Cardiac muscle cell (in vitro differentiated cells and primary cell): Measurements from ENCODE around the gene SSU72. TPM values are rescaled to one million over a fixed set of nuclear protein-coding genes. Genes with fewer than 3 reads are reported as not detected.

ENCODE experiments used
- DNase-seq, 2 donors: peaks; one replicate each; pipeline versions ENCODE4 v3.0.0 to v3.0.0-alpha.2; 2010 to 2017; ENCODE audit warnings: low read depth in 1 of 2, low spot score in 1 of 2
- H3K27ac ChIP-seq: fragments of 200-600 bp; sonication (generic); 2 replicates; pipeline ENCODE4 v1.5.1; 2016
- H3K27me3 ChIP-seq: fragments of 200-600 bp; sonication (generic); 2 replicates; pipeline ENCODE4 v1.6.0; 2016; ENCODE audit warnings: control low read depth
- H3K36me3 ChIP-seq: fragments of 200-600 bp; sonication (generic); 2 replicates; pipeline ENCODE4 v1.5.1; 2016; ENCODE audit warnings: control low read depth
- H3K4me1 ChIP-seq: fragments of 200-600 bp; sonication (generic); 2 replicates; pipeline ENCODE4 v1.8.1; 2017; ENCODE audit warnings: low read depth, mild to moderate bottlenecking, mixed run types
- H3K4me3 ChIP-seq: fragments of 200-600 bp; sonication (generic); 2 replicates; pipeline ENCODE4 v1.5.1; 2016; ENCODE audit warnings: mild to moderate bottlenecking
- H3K9me3 ChIP-seq: fragments of 200-600 bp; sonication (generic); 2 replicates; pipeline ENCODE4 v1.5.1; 2017; ENCODE audit warnings: low read depth, mild to moderate bottlenecking, control low read depth
- polyA plus RNA-seq: library from polyadenylated mRNA; unstranded; fragments of >200 nt; fragmentation: Nextera tagmentation; extraction: Ambion mirVana; gene quantifications from 2 replicates; pipeline ENCODE4 v1.2.1, GENCODE V29; 2016
- total RNA-seq: library from RNA; depleted of rRNA; stranded (reverse); fragments of >200 nt; gene quantifications from 2 replicates; pipeline ENCODE4 v1.2.3, GENCODE V29; 2016
- TF ChIP-seq, protein P1 (sequence below): IDR thresholded peaks from 2 replicates; pipeline ENCODE4 v1.5.1; 2012; ENCODE audit warnings: low read depth, mild to moderate bottlenecking, low read length

SSU72 gene
- total and polyA plus RNA-seq, 2 experiments from 2014 or later, result 97.3 to 202 TPM

DNA sequence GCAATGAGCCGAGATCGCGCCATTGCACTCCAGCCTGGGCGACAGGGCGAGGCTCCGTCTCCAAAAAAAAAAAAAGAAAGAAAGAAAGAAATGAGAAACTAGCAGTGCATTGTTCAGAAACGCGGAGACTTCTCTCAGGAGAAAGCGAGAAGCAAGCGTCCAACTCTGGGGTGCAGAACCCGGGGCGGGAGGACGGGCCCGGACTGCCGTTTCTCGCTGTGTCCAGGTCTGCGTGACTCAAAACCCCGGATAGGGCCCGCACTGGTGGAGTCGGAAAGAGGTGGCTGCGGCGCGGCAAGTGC, 40.2 kb upstream of the SSU72 start:
- peaks cover 7% of the 10 kb centered on the region for H3K4me1 ChIP-seq
- H3K27me3 ChIP-seq, result no peaks in the 10 kb centered on the region
- peak overlapping the region; percentile 83 for H3K4me3 ChIP-seq
- H3K36me3 ChIP-seq, result peaks cover 6% of the 10 kb centered on the region
- TF ChIP-seq, protein P1, sequence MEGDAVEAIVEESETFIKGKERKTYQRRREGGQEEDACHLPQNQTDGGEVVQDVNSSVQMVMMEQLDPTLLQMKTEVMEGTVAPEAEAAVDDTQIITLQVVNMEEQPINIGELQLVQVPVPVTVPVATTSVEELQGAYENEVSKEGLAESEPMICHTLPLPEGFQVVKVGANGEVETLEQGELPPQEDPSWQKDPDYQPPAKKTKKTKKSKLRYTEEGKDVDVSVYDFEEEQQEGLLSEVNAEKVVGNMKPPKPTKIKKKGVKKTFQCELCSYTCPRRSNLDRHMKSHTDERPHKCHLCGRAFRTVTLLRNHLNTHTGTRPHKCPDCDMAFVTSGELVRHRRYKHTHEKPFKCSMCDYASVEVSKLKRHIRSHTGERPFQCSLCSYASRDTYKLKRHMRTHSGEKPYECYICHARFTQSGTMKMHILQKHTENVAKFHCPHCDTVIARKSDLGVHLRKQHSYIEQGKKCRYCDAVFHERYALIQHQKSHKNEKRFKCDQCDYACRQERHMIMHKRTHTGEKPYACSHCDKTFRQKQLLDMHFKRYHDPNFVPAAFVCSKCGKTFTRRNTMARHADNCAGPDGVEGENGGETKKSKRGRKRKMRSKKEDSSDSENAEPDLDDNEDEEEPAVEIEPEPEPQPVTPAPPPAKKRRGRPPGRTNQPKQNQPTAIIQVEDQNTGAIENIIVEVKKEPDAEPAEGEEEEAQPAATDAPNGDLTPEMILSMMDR, result no peak
- DNase-seq, result no peak
- no peaks in the 10 kb centered on the region for H3K9me3 ChIP-seq
- peak overlapping the region; percentile 1 for H3K27ac ChIP-seq

DNA sequence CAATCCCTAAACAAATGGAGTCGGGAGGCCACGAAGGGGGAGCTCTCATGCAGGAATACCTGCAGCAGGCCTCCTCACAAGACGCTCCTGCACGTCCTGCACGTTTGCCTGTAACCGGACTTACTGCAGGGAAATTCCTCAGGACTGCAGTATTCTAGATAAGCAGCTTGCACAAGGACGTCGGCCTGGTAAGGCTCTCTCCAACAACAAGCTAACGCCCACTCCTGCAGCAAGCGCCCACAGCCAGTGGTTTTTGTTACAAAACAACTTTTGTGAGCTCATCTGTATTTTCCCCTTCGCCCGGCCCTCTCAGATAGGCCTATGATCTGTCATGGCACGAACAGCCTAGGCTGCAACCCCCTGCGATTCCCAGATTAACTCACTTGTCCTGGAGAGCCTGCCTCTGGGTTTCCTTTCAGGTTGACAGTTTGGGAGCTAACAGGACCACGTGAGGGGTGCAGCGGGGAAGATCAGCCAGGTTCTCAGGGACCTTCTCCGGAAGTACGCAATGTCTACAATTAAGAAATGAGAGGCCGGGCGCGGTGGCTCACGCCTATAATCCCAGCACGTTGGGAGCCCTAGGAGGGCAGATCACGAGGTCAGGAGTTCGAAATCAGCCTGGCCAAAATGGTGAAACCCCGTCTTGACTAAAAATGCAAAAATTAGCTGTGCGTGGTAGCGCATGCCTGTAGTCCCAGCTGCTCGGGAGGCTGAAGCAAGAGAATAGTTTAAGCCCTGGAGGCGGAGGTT, 39.7 kb upstream of the SSU72 start:
- H3K36me3 ChIP-seq, result peaks cover 6% of the 10 kb centered on the region
- H3K4me1 ChIP-seq, result peaks cover 7% of the 10 kb centered on the region
- no peaks in the 10 kb centered on the region for H3K9me3 ChIP-seq
- TF ChIP-seq, protein P1, result no peak
- peak in 1 of 2 donors; percentile 93 for DNase-seq
- peak overlapping the region; percentile 1 for H3K27ac ChIP-seq
- peak overlapping the region; percentile 83 for H3K4me3 ChIP-seq
- H3K27me3 ChIP-seq, result no peaks in the 10 kb centered on the region

DNA sequence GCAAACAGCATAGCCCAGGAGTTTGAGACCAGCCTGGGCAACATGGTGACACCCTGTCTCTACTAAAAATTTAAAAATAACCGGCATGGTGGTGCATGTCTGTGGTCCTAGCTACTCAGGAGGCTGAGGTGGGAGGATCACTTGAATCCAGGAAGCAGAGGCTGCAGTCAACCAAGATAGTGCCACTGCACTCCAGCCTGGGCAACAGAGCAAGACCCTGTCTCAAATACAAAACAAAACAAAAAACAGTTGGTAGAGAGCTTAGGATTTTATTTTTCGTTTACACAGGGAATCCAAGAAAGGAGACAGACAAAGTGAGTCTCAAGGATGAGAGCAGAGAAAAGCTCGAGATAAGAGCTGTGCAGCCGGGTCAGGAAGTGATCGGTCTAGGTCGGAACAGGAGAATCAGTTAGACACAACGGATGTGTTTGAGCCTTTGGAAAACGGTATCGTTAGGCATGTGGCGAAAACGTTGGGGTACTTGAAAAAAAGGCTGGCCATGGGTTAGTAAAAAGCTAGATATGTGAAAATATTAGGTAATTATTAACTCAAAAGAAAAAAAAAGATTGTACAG, 38.9 kb upstream of the SSU72 start:
- DNase-seq, result no peak
- no peaks in the 10 kb centered on the region for H3K9me3 ChIP-seq
- TF ChIP-seq, protein P1, result no peak
- H3K36me3 ChIP-seq, result peaks cover 6% of the 10 kb centered on the region
- peaks cover 7% of the 10 kb centered on the region for H3K4me1 ChIP-seq
- H3K4me3 ChIP-seq, result peak overlapping the region; percentile 83
- no peaks in the 10 kb centered on the region for H3K27me3 ChIP-seq
- H3K27ac ChIP-seq, result no peak overlapping the region

DNA sequence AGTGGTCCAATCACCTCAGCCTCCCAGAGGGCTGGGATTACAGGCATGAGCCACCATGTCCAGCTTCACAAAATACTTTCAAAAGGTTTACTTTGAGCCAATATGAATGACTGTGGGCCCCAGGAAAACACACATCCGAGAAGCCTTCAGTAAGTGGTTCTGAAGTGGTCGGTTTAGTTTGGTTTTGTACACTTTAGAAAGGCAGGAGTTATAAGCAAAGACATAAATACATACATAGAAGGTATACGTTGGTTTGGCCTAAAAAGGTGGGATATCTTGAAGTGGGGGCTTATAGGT, 37.4 kb upstream of the SSU72 start:
- Histone ChIP-seq H3K27ac (no peak overlapping the region), H3K9me3 (no peaks in the 10 kb centered on the region), H3K36me3 (no peaks in the 10 kb centered on the region), H3K4me1 (peaks cover 7% of the 10 kb centered on the region), H3K27me3 (no peaks in the 10 kb centered on the region), H3K4me3 (no peak overlapping the region)
- TF ChIP-seq, protein P1, result no peak
- no peak for DNase-seq

DNA sequence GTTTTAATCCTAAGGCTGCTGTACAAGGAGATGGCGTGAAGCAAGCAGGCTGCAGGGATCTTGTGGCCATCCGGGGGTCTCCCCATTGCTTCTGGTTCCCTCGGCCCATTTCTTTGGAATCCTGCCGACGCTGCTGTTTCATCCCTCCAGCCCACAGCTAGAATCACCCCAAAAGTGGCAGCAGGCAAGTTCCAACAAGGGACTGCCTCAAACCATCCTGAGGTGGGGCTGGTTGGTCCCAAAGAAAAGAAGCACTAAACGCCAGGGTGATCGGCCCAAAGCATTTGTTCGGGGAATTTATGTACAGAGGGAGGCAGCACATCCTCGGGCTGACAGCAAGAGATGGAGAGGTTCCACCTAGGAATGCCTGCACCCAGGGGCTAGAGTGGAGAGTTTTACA, 36.1 kb upstream of the SSU72 start:
- Histone ChIP-seq H3K27ac (no peak overlapping the region), H3K36me3 (no peaks in the 10 kb centered on the region), H3K27me3 (no peaks in the 10 kb centered on the region), H3K4me3 (no peak overlapping the region), H3K9me3 (no peaks in the 10 kb centered on the region), H3K4me1 (peaks cover 7% of the 10 kb centered on the region)
- no peak for DNase-seq
- TF ChIP-seq, protein P1, result no peak
